ENCODE data around the gene CSF1. TPM values are rescaled to one million over a fixed set of nuclear protein-coding genes. Genes with fewer than 3 reads are reported as not detected.
A peak's percentile ranks its signal among the peaks of the same experiment; 100 is the strongest.

The CSF1 gene
- polyA plus RNA-seq, 2 of the 4 experiments (the other 2 are of a cell fraction): 35.1 to 36.3 TPM

DNA sequence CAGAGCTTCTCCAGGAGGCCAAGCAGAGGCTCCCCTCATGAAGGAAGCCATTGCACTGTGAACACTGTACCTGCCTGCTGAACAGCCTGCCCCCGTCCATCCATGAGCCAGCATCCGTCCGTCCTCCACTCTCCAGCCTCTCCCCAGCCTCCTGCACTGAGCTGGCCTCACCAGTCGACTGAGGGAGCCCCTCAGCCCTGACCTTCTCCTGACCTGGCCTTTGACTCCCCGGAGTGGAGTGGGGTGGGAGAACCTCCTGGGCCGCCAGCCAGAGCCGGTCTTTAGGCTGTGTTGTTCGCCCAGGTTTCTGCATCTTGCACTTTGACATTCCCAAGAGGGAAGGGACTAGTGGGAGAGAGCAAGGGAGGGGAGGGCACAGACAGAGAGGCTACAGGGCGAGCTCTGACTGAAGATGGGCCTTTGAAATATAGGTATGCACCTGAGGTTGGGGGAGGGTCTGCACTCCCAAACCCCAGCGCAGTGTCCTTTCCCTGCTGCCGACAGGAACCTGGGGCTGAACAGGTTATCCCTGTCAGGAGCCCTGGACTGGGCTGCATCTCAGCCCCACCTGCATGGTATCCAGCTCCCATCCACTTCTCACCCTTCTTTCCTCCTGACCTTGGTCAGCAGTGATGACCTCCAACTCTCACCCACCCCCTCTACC is 19.1 kb downstream of the CSF1 start:
- Histone ChIP-seq H3K4me1 (peaks cover 65% of the 10 kb centered on the region), H3K9me3 (no peaks in the 10 kb centered on the region), H3K4me3 (no peak overlapping the region), H3K27ac (peak overlapping the region; percentile 79 to 88), H3K4me2 (no peak overlapping the region)
- POLR2A ChIA-PET: interaction anchor here (0.9 kb wide), 1 partner anchor 137 kb away, joined by 3 read pairs; no protein-coding TSS in a partner anchor
- TF ChIP-seq FOXS1 (CRISPR knock-in tag; IDR thresholded peaks at IDR 0.05): no peak
- TF ChIP-seq HOXA7 (CRISPR knock-in tag; IDR thresholded peaks at IDR 0.05): no peak
- TF ChIP-seq, protein P1, sequence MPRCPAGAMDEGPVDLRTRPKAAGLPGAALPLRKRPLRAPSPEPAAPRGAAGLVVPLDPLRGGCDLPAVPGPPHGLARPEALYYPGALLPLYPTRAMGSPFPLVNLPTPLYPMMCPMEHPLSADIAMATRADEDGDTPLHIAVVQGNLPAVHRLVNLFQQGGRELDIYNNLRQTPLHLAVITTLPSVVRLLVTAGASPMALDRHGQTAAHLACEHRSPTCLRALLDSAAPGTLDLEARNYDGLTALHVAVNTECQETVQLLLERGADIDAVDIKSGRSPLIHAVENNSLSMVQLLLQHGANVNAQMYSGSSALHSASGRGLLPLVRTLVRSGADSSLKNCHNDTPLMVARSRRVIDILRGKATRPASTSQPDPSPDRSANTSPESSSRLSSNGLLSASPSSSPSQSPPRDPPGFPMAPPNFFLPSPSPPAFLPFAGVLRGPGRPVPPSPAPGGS (IDR thresholded peaks at IDR 0.05): no peak
- TF ChIP-seq RAD21 (conservative IDR thresholded peaks at IDR 0.05 in 1 of 2, IDR thresholded peaks at IDR 0.05 in 1 of 2): no peak
- ATAC-seq: no peak
- no peak for DNase-seq (ENCODE audit: low read depth in 1 of 2, low spot score in 1 of 2)
- CTCF ChIA-PET: interaction anchor here (0.7 to 2.8 kb wide), 8 partner anchors 9 to 153 kb away, joined by 3 to 16 read pairs (median 6); partner anchors contain the start of gene AHCYL1
- 72% methylated on average over 7 of the region's 11 CpGs for WGBS (ENCODE audit: missing lambda C conversion rate)
- no peak for FAIRE-seq

DNA sequence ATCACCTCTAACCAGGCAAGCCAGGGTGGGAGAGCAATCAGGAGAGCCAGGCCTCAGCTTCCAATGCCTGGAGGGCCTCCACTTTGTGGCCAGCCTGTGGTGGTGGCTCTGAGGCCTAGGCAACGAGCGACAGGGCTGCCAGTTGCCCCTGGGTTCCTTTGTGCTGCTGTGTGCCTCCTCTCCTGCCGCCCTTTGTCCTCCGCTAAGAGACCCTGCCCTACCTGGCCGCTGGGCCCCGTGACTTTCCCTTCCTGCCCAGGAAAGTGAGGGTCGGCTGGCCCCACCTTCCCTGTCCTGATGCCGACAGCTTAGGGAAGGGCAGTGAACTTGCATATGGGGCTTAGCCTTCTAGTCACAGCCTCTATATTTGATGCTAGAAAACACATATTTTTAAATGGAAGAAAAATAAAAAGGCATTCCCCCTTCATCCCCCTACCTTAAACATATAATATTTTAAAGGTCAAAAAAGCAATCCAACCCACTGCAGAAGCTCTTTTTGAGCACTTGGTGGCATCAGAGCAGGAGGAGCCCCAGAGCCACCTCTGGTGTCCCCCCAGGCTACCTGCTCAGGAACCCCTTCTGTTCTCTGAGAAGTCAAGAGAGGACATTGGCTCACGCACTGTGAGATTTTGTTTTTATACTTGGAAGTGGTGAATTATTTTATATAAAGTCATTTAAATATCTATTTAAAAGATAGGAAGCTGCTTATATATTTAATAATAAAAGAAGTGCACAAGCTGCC is 19.8 kb downstream of the CSF1 start:
- POLR2A ChIA-PET: interaction anchor here (0.9 kb wide), 1 partner anchor 138 kb away, joined by 3 read pairs; no protein-coding TSS in a partner anchor
- 89% methylated on average over 9 of the region's 9 CpGs for WGBS (ENCODE audit: missing lambda C conversion rate)

DNA sequence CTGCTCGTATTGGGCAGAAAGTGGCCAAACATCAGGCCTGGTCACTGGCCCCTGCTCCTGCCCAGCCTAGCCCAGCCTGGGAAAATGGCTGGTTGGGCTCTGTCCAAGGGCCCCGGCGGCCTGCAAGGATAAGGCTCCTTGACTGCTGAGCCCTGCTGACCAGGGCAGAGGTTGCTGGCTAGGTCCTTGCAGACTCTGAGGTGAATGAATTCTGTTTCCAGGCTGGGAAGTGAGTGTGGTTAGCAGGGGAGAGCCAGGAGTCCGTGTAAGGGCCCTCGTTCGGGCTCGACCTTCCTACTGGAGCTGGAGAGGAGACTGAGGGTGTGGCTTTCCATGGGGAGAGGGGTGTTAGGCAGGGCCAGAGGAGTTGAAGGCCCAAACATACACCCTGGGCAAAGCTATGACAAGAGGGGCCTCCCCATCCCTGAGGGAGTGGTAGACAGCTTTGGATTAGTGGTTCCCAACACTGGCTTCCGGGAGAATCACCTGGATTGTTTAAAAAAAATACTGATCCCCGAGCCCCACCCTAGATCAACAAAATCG is 20.6 kb downstream of the CSF1 start:
- peak overlapping the region; percentile 53 for H3K4me2 ChIP-seq
- 31% methylated on average over 6 of the region's 10 CpGs for WGBS (ENCODE audit: missing lambda C conversion rate)
- TF ChIP-seq RFX5 (IDR thresholded peaks at IDR 0.05) (no peak), JUN (IDR thresholded peaks at IDR 0.05) (0 out of 5 replicates have a peak, but pooled peaks of 1 of the 2 experiments have one; percentile 21), RAD21 (conservative IDR thresholded peaks at IDR 0.05 in 1 of 2, IDR thresholded peaks at IDR 0.05 in 1 of 2) (no peak; a peak in 1 of 5 replicates)
- POLR2A ChIA-PET: no interaction called here
- H3K4me1 ChIP-seq: peaks cover 78% of the 10 kb centered on the region
- peaks cover 7% of the 10 kb centered on the region; the same call in 1 of the 3 replicates for H3K9me3 ChIP-seq
- DNase-seq (ENCODE audit: low read depth in 1 of 2, low spot score in 1 of 2) (peak; percentile 41 to 80), FAIRE-seq (no peak), ATAC-seq (peak; percentile 77)
- H3K27ac ChIP-seq: peak overlapping the region; percentile 79 to 88
- no peak overlapping the region for H3K4me3 ChIP-seq
- CTCF ChIA-PET: interaction anchor here (1.0 to 2.8 kb wide), 7 partner anchors 10 to 155 kb away, joined by 3 to 16 read pairs (median 8); partner anchors contain the start of gene AHCYL1

More for the DNA sequence above, 19.8 kb downstream of the CSF1 start:
- no peaks in the 10 kb centered on the region for H3K9me3 ChIP-seq
- TF ChIP-seq SMC3 (IDR thresholded peaks at IDR 0.05) (0 out of 3 replicates have a peak, but pooled peaks have one; percentile 12), KDM5A (IDR thresholded peaks at IDR 0.05) (no peak), RAD21 (conservative IDR thresholded peaks at IDR 0.05 in 1 of 2, IDR thresholded peaks at IDR 0.05 in 1 of 2) (peak in 1 of 2 experiments; percentile 22; a peak in 1 of 5 replicates)
- TF ChIP-seq, protein P2, sequence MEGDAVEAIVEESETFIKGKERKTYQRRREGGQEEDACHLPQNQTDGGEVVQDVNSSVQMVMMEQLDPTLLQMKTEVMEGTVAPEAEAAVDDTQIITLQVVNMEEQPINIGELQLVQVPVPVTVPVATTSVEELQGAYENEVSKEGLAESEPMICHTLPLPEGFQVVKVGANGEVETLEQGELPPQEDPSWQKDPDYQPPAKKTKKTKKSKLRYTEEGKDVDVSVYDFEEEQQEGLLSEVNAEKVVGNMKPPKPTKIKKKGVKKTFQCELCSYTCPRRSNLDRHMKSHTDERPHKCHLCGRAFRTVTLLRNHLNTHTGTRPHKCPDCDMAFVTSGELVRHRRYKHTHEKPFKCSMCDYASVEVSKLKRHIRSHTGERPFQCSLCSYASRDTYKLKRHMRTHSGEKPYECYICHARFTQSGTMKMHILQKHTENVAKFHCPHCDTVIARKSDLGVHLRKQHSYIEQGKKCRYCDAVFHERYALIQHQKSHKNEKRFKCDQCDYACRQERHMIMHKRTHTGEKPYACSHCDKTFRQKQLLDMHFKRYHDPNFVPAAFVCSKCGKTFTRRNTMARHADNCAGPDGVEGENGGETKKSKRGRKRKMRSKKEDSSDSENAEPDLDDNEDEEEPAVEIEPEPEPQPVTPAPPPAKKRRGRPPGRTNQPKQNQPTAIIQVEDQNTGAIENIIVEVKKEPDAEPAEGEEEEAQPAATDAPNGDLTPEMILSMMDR (IDR thresholded peaks at IDR 0.05): peak; percentile 10; the same call in 1 of the 3 replicates
- DNase-seq (ENCODE audit: low read depth in 1 of 2, low spot score in 1 of 2) (no peak), ATAC-seq (no peak), FAIRE-seq (no peak)
- peak overlapping the region; percentile 79 to 88 for H3K27ac ChIP-seq
- H3K4me1 ChIP-seq: peaks cover 72% of the 10 kb centered on the region
- H3K4me2 ChIP-seq: peak overlapping the region; percentile 53
- CTCF ChIA-PET: interaction anchor here (1.0 to 2.8 kb wide), 8 partner anchors 10 to 154 kb away, joined by 3 to 16 read pairs (median 6); partner anchors contain the start of gene AHCYL1
- no peak overlapping the region for H3K4me3 ChIP-seq

Measured in A549 (cell line).